ENCODE results near the gene WAS. TPM values are rescaled to one million over a fixed set of nuclear protein-coding genes. Genes with fewer than 3 reads are reported as not detected.

Gene WAS
- total RNA-seq, 4 donors from 2014 or later = 1.8 to 2.7 (median 2.5) TPM

DNA sequence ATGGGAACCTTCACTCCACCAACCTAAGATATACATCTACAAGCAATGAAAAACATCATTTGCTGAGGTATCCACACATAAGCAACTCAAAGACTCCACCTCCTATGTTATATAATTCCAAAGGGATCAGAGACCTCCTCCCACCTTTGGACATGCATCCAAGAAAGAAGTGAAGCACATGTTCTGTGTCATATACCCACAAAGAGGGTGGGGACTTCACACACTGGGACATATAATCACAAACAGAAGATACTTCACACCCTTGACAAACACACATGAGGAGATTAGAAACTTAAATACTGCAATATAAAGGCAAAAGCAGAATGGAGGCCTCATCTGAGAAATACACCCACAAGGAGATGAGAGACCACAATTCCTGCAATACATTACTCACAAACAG lies 38.3 kb downstream of the WAS start:
- H3K27me3 ChIP-seq = no peaks in the 10 kb centered on the region
- in situ Hi-C loops (cut with MboI; ENCODE audit: low sequenced_read_pairs in 4 of 4) = no loop called here
- TF ChIP-seq, protein P1, sequence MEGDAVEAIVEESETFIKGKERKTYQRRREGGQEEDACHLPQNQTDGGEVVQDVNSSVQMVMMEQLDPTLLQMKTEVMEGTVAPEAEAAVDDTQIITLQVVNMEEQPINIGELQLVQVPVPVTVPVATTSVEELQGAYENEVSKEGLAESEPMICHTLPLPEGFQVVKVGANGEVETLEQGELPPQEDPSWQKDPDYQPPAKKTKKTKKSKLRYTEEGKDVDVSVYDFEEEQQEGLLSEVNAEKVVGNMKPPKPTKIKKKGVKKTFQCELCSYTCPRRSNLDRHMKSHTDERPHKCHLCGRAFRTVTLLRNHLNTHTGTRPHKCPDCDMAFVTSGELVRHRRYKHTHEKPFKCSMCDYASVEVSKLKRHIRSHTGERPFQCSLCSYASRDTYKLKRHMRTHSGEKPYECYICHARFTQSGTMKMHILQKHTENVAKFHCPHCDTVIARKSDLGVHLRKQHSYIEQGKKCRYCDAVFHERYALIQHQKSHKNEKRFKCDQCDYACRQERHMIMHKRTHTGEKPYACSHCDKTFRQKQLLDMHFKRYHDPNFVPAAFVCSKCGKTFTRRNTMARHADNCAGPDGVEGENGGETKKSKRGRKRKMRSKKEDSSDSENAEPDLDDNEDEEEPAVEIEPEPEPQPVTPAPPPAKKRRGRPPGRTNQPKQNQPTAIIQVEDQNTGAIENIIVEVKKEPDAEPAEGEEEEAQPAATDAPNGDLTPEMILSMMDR (IDR thresholded peaks at IDR 0.05 in 4 of 5, conservative IDR thresholded peaks at IDR 0.05 in 1 of 5) = no peak
- TF ChIP-seq POLR2A (IDR thresholded peaks at IDR 0.05) = no peak
- DNase-seq (no peak), ATAC-seq (no peak)
- no peaks in the 10 kb centered on the region for H3K4me1 ChIP-seq
- no peak overlapping the region for H3K27ac ChIP-seq
- intact Hi-C loops (cut with DNase I; ENCODE audit: low total_unique reads) = no loop called here
- H3K36me3 ChIP-seq = no peaks in the 10 kb centered on the region
- H3K9me3 ChIP-seq = no peaks in the 10 kb centered on the region
- no peak overlapping the region for H3K4me3 ChIP-seq

DNA sequence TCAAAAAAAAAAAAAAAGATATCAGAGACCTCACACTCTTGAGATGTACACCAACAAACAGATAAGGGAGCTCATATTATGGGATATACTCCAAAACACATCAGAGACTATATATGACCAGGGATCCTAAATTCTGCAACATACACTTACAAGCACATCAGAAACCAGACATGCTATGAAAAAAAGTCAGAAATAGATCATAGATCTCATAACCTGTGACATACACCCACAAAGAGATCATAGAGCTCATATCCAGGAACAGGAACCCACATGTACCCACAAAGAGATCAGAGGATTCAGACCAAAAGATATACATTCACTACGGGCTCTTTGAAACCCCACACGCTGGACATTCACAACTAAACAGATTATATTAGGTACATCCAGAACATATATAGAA lies 43.0 kb downstream of the WAS start:
- ATAC-seq = no peak
- no peak overlapping the region for H3K27ac ChIP-seq
- H3K4me3 ChIP-seq = no peak overlapping the region
- H3K27me3 ChIP-seq = no peaks in the 10 kb centered on the region
- H3K36me3 ChIP-seq = no peaks in the 10 kb centered on the region
- no peaks in the 10 kb centered on the region for H3K9me3 ChIP-seq
- intact Hi-C loops (cut with DNase I; ENCODE audit: low total_unique reads) = no loop called here
- TF ChIP-seq POLR2A (IDR thresholded peaks at IDR 0.05) = no peak
- TF ChIP-seq, protein P1 (IDR thresholded peaks at IDR 0.05 in 4 of 5, conservative IDR thresholded peaks at IDR 0.05 in 1 of 5) = no peak
- in situ Hi-C loops (cut with MboI; ENCODE audit: low sequenced_read_pairs in 4 of 4) = no loop called here
- no peaks in the 10 kb centered on the region for H3K4me1 ChIP-seq
- no peak for DNase-seq

DNA sequence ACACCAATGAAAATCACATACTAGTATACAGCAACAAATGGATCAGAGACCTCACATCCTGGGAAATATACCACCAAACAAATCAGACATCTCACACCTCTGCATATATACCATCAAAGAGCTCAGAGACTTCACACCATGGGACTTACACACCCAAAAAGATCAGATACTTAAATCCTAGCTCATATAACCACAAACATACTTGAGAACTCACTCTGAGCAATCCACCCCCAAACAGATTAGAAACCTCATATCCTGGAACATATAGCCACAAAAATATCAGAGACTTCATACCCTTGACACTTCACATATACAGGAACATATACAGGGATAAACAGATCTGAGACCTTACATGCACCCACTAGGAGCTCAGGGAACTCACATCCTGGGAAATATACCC lies 45.1 kb downstream of the WAS start:
- no peak for ATAC-seq
- in situ Hi-C loops (cut with MboI; ENCODE audit: low sequenced_read_pairs in 4 of 4) = no loop called here

DNA sequence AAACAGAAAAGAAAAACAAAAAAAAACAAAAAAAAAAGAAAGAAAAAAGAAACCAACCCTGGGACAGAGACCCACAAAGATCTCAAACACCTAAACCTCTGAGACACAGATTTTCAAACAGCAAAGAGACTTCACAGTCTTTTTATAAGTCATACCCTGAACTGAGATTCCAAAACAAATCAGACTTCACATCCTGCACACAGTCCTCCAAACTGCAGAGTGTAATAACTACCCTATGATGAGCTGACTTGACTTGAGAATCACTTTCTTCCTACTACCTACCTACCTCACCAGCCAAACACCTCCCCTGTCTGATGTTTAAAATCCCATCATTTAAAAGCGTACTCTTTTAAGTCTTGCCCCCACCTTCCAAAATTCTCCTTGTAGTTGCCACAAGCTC lies 52.7 kb downstream of the WAS start:
- DNase-seq (no peak), ATAC-seq (no peak)
- Histone ChIP-seq H3K9me3 (no peaks in the 10 kb centered on the region), H3K4me1 (peaks cover 5 to 7% of the 10 kb centered on the region in 2 donors), H3K27me3 (no peaks in the 10 kb centered on the region), H3K27ac (peak overlapping the region in 1 of 4 donors; percentile 94), H3K36me3 (no peaks in the 10 kb centered on the region), H3K4me3 (no peak overlapping the region)
- intact Hi-C loops (cut with DNase I; ENCODE audit: low total_unique reads) = no loop called here
- TF ChIP-seq POLR2A (IDR thresholded peaks at IDR 0.05) = no peak
- TF ChIP-seq, protein P1 (IDR thresholded peaks at IDR 0.05 in 4 of 5, conservative IDR thresholded peaks at IDR 0.05 in 1 of 5) = no peak
- in situ Hi-C loops (cut with MboI; ENCODE audit: low sequenced_read_pairs in 4 of 4) = no loop called here

More for the DNA sequence above, 45.1 kb downstream of the WAS start:
- Histone ChIP-seq H3K9me3 (no peaks in the 10 kb centered on the region), H3K36me3 (no peaks in the 10 kb centered on the region), H3K27me3 (no peaks in the 10 kb centered on the region), H3K4me3 (no peak overlapping the region), H3K4me1 (no peaks in the 10 kb centered on the region), H3K27ac (no peak overlapping the region)
- intact Hi-C loops (cut with DNase I; ENCODE audit: low total_unique reads) = no loop called here
- DNase-seq = no peak
- TF ChIP-seq, protein P1 (IDR thresholded peaks at IDR 0.05 in 4 of 5, conservative IDR thresholded peaks at IDR 0.05 in 1 of 5) = no peak
- no peak for TF ChIP-seq POLR2A (IDR thresholded peaks at IDR 0.05)

GRCh38 chrX:48736878-48737212 lies 53.2 kb downstream of the WAS start:
- no peaks in the 10 kb centered on the region for H3K9me3 ChIP-seq
- intact Hi-C loops (cut with DNase I; ENCODE audit: low total_unique reads) = loop anchor here (1.0 kb wide), 2 partner anchors 41 to 65 kb away; partner anchors contain the start of genes HDAC6 and SUV39H1
- H3K36me3 ChIP-seq = no peaks in the 10 kb centered on the region
- ATAC-seq = no peak
- no peak for TF ChIP-seq POLR2A (IDR thresholded peaks at IDR 0.05)
- TF ChIP-seq, protein P1 (IDR thresholded peaks at IDR 0.05 in 4 of 5, conservative IDR thresholded peaks at IDR 0.05 in 1 of 5) = no peak
- H3K27ac ChIP-seq = peak overlapping the region; percentile 81 to 94 (median 91)
- peak overlapping the region in 3 of 4 donors; percentile 21 to 73 (median 66) for H3K4me3 ChIP-seq
- peaks cover 5 to 7% of the 10 kb centered on the region in 2 donors for H3K4me1 ChIP-seq
- H3K27me3 ChIP-seq = no peaks in the 10 kb centered on the region
- DNase-seq = no peak
- in situ Hi-C loops (cut with MboI; ENCODE audit: low sequenced_read_pairs in 4 of 4) = no loop called here
